Iris pigment epithelial cell (primary cell): Measurements from ENCODE around the gene C20orf202.
"Not testable (repeated sequence)": the region's sequence is repeated elsewhere in the genome, so short reads cannot be mapped to it uniquely, and the experiment has no call there.

ENCODE experiments used
- DNase-seq: peaks from one replicate; pipeline ENCODE4 v3.0.0-alpha.2; 2011; ENCODE audit warnings: low read depth

C20orf202 gene

GRCh38 chr20:1209447-1210387 is 6.5 kb downstream of the C20orf202 start:
- peak; percentile 38 for DNase-seq

GRCh38 chr20:1210501-1210900 is 7.2 kb downstream of the C20orf202 start:
- DNase-seq, result peak; percentile 59

GRCh38 chr20:1212023-1212422 is 8.8 kb downstream of the C20orf202 start:
- no peak for DNase-seq

- peak; percentile 79 for DNase-seq
Measured at GRCh38 chr20:1212607-1213396, 9.5 kb downstream of the C20orf202 start.

- DNase-seq, result peak; percentile 60
Measured at GRCh38 chr20:1214838-1215261, 11.6 kb downstream of the C20orf202 start.

- DNase-seq, result no peak
Measured at GRCh38 chr20:1215386-1216170, 12.3 kb downstream of the C20orf202 start.

- not testable (repeated sequence) for DNase-seq
Measured at GRCh38 chr20:1216527-1217427, 13.5 kb downstream of the C20orf202 start.

- not testable (repeated sequence) for DNase-seq
Measured at GRCh38 chr20:1222750-1223149, 19.5 kb downstream of the C20orf202 start.

GRCh38 chr20:1224205-1224890 is 21.1 kb downstream of the C20orf202 start:
- no peak for DNase-seq

- DNase-seq, result no peak
Measured at GRCh38 chr20:1225263-1225782, 22.1 kb downstream of the C20orf202 start.

- DNase-seq, result peak; percentile 77
Measured at GRCh38 chr20:1225783-1226654, 22.8 kb downstream of the C20orf202 start, which contains the start of gene RAD21L1. TSS of gene RAD21L1 (plus strand) at chr20:1226044. CDS start at chr20:1228454, 2,410 bp downstream.

- DNase-seq, result no peak
Measured at GRCh38 chr20:1229541-1229940, 26.3 kb downstream of the C20orf202 start.

GRCh38 chr20:1232286-1233111 is 29.2 kb downstream of the C20orf202 start:
- no peak for DNase-seq

- no peak for DNase-seq
Measured at GRCh38 chr20:1240549-1240948, 37.3 kb downstream of the C20orf202 start.

- DNase-seq, result no peak
Measured at GRCh38 chr20:1241456-1241855, 38.2 kb downstream of the C20orf202 start.

GRCh38 chr20:1242099-1242498 is 38.8 kb downstream of the C20orf202 start:
- no peak for DNase-seq

- DNase-seq, result peak; percentile 96
Measured at GRCh38 chr20:1242530-1242929, 39.3 kb downstream of the C20orf202 start.

GRCh38 chr20:1245578-1245977 is 42.3 kb downstream of the C20orf202 start:
- no peak for DNase-seq
